PC-9 (cell line): ENCODE data around the gene TMEM132D.

Experiments
- EZH2 ChIP-seq: fragments of 200-600 bp; sonication (generic); IDR thresholded peaks from 2 replicates; pipeline ENCODE4 v1.8.0; 2017; ENCODE audit warnings: antibody characterized with exemption, low read depth
- TF ChIP-seq, protein P1 (sequence below): fragments of 200-600 bp; sonication (generic); conservative IDR thresholded peaks from 2 replicates; pipeline ENCODE4 v1.6.1; 2017; ENCODE audit warnings: mixed run types, antibody characterized with exemption, mild to moderate bottlenecking, moderate library complexity

GRCh38 chr12:129305851-129306250 is 598.0 kb downstream of the TMEM132D start:
- TF ChIP-seq, protein P1, sequence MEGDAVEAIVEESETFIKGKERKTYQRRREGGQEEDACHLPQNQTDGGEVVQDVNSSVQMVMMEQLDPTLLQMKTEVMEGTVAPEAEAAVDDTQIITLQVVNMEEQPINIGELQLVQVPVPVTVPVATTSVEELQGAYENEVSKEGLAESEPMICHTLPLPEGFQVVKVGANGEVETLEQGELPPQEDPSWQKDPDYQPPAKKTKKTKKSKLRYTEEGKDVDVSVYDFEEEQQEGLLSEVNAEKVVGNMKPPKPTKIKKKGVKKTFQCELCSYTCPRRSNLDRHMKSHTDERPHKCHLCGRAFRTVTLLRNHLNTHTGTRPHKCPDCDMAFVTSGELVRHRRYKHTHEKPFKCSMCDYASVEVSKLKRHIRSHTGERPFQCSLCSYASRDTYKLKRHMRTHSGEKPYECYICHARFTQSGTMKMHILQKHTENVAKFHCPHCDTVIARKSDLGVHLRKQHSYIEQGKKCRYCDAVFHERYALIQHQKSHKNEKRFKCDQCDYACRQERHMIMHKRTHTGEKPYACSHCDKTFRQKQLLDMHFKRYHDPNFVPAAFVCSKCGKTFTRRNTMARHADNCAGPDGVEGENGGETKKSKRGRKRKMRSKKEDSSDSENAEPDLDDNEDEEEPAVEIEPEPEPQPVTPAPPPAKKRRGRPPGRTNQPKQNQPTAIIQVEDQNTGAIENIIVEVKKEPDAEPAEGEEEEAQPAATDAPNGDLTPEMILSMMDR = no peak
- no peak for TF ChIP-seq EZH2
